IMR-90 (cell line): ENCODE measurements around the gene SYNPR. TPM values are rescaled to one million over a fixed set of nuclear protein-coding genes. Genes with fewer than 3 reads are reported as not detected.

Experiments used
- ATAC-seq: fragments of 200-7000 bp; cut with Tn5 transposase; 2 replicates; pipeline ENCODE4 v1.9.1; 2020; ENCODE audit warnings: low read depth, mild to moderate bottlenecking, moderate library complexity
- BruUV-seq: library from RNA; stranded (reverse); fragments of 400-500 nt; replicated peaks from 2 replicates; lab custom pipeline; 2021; lab: Mats Ljungman, UMichigan
- CTCF ChIA-PET: fragments of 300-600 bp; formaldehyde crosslinking; extraction: SDS; loops from one replicate; lab custom pipeline; 2021; ENCODE audit warnings: antibody characterized with exemption; lab: Yijun Ruan, JAX
- POLR2A ChIA-PET: fragments of 300-600 bp; sonication (Branson Sonifier 250); formaldehyde crosslinking; loops from one replicate; lab custom pipeline; 2022; ENCODE audit warnings: antibody characterized with exemption; ENCODE audit not compliant: unreplicated experiment; lab: Charles Lee
- DNase-seq: peaks from one replicate; pipeline ENCODE4 v3.0.0; 2013
- H2AFZ ChIP-seq: replicated peaks from 2 replicates; pipeline ENCODE3; 2013; ENCODE audit warnings: low read length, mild to moderate bottlenecking; ENCODE audit not compliant: poor library complexity
- H2AK5ac ChIP-seq: 2 replicates; pipeline ENCODE4 v1.6.1; 2013; ENCODE audit warnings: low read depth, low read length, inconsistent platforms
- H2AK9ac ChIP-seq: replicated peaks from 2 replicates; pipeline ENCODE3; 2013; ENCODE audit warnings: mild to moderate bottlenecking, low read depth, low read length, moderate library complexity; ENCODE audit not compliant: poor library complexity
- H2BK120ac ChIP-seq: 2 replicates; pipeline ENCODE4 v1.6.1; 2013; ENCODE audit warnings: low read depth, low read length, inconsistent platforms
- H2BK15ac ChIP-seq: 3 replicates; pipeline ENCODE4 v1.6.1; 2013; ENCODE audit warnings: low read depth, low read length, inconsistent platforms
- H2BK20ac ChIP-seq: 2 replicates; pipeline ENCODE4 v1.6.1; 2013; ENCODE audit warnings: low read depth, mild to moderate bottlenecking, inconsistent platforms, low read length, moderate library complexity
- H2BK5ac ChIP-seq: 2 replicates; pipeline ENCODE4 v1.6.1; 2013; ENCODE audit warnings: mild to moderate bottlenecking, low read depth, low read length, inconsistent platforms; ENCODE audit not compliant: poor library complexity, severe bottlenecking
- H3K14ac ChIP-seq: replicated peaks from 2 replicates; pipeline ENCODE4 v1.6.1; 2013; ENCODE audit warnings: low read depth, low read length, inconsistent platforms
- H3K18ac ChIP-seq: 2 replicates; pipeline ENCODE4 v1.6.1; 2013; ENCODE audit warnings: low read depth, low read length, control low read depth
- H3K23ac ChIP-seq: 2 replicates; pipeline ENCODE4 v1.6.1; 2013; ENCODE audit warnings: low read depth, low read length, inconsistent platforms
- H3K27ac ChIP-seq: 2 replicates; pipeline ENCODE4 v1.5.1; 2013; ENCODE audit warnings: mild to moderate bottlenecking, control low read depth, low read length; ENCODE audit not compliant: insufficient read depth
- H3K27me3 ChIP-seq: 2 replicates; pipeline ENCODE4 v1.6.1; 2013; ENCODE audit warnings: low read length; ENCODE audit not compliant: control insufficient read depth, insufficient read depth
- H3K36me3 ChIP-seq: 2 replicates; pipeline ENCODE4 v1.6.1; 2013; ENCODE audit warnings: low read length, mixed read lengths; ENCODE audit not compliant: control insufficient read depth, insufficient read depth
- H3K4ac ChIP-seq: 2 replicates; pipeline ENCODE4 v1.6.1; 2013; ENCODE audit warnings: low read depth, low read length, inconsistent platforms
- H3K4me1 ChIP-seq: 2 replicates; pipeline ENCODE4 v1.6.1; 2013; ENCODE audit warnings: low read length, mixed read lengths; ENCODE audit not compliant: control insufficient read depth, insufficient read depth
- H3K4me2 ChIP-seq: 2 replicates; pipeline ENCODE4 v1.6.1; 2013; ENCODE audit warnings: low read depth, mild to moderate bottlenecking, control low read depth, low read length, moderate library complexity
- H3K4me3 ChIP-seq: 2 replicates; pipeline ENCODE4 v1.5.1; 2013; ENCODE audit warnings: low read depth, mild to moderate bottlenecking, control low read depth, low read length, moderate library complexity; ENCODE audit not compliant: insufficient read depth
- H3K56ac ChIP-seq: 2 replicates; pipeline ENCODE4 v1.6.1; 2013; ENCODE audit warnings: low read length, inconsistent platforms; ENCODE audit not compliant: insufficient read depth; ENCODE audit errors: extremely low read depth
- H3K79me1 ChIP-seq, 2 experiments: 2 replicates each; pipeline ENCODE4 v1.6.1; 2013; ENCODE audit warnings: low read length in 2 of 2, inconsistent platforms in 1 of 2, low read depth in 1 of 2
- H3K9ac ChIP-seq: 2 replicates; pipeline ENCODE4 v1.6.1; 2013; ENCODE audit warnings: low read depth, low read length, control low read depth
- H3K9me1 ChIP-seq: 2 replicates; pipeline ENCODE4 v1.6.1; 2013; ENCODE audit warnings: low read length, inconsistent platforms; ENCODE audit not compliant: insufficient read depth
- H3K9me3 ChIP-seq: 2 replicates; pipeline ENCODE4 v1.6.1; 2013; ENCODE audit warnings: low read length; ENCODE audit not compliant: control insufficient read depth, insufficient read depth
- H4K20me1 ChIP-seq: 2 replicates; pipeline ENCODE4 v1.6.1; 2013; ENCODE audit warnings: low read length, inconsistent platforms; ENCODE audit not compliant: insufficient read depth
- H4K5ac ChIP-seq: 2 replicates; pipeline ENCODE4 v1.6.1; 2013; ENCODE audit warnings: mild to moderate bottlenecking, low read depth, low read length, control low read depth
- H4K8ac ChIP-seq, 2 experiments: 2 replicates each; pipeline ENCODE4 v1.6.1; 2013; ENCODE audit warnings: low read depth in 2 of 2, low read length in 2 of 2, control low read depth in 1 of 2, inconsistent platforms in 1 of 2
- H4K91ac ChIP-seq: 2 replicates; pipeline ENCODE4 v1.6.1; 2013; ENCODE audit warnings: low read depth, low read length, inconsistent platforms; ENCODE audit not compliant: insufficient read depth
- BHLHE40 ChIP-seq: fragments of 150-350 bp; IDR thresholded peaks from 2 replicates; pipeline ENCODE4 v1.6.1; 2016; ENCODE audit warnings: mild to moderate bottlenecking, low read depth, low read length
- CEBPB ChIP-seq: IDR thresholded peaks from 2 replicates; pipeline ENCODE4 v1.6.1; 2012; ENCODE audit warnings: low read depth, low read length, improper control_type of control experiment
- CHD1 ChIP-seq: IDR thresholded peaks from 2 replicates; pipeline ENCODE4 v1.6.1; 2012; ENCODE audit warnings: low read depth, low read length, improper control_type of control experiment
- FOS ChIP-seq: fragments of 150-350 bp; IDR thresholded peaks from 2 replicates; pipeline ENCODE4 v1.6.1; 2016; ENCODE audit warnings: low read depth, low read length
- MAFK ChIP-seq: IDR thresholded peaks from 2 replicates; pipeline ENCODE4 v1.6.1; 2012; ENCODE audit warnings: low read depth, low read length, improper control_type of control experiment
- MAZ ChIP-seq: IDR thresholded peaks from 2 replicates; pipeline ENCODE4 v1.6.1; 2012; ENCODE audit warnings: low read depth, mild to moderate bottlenecking, low read length, improper control_type of control experiment, moderate library complexity, borderline replicate concordance
- MXI1 ChIP-seq: IDR thresholded peaks from 2 replicates; pipeline ENCODE4 v1.6.1; 2012; ENCODE audit warnings: low read depth, mild to moderate bottlenecking, low read length, moderate library complexity, borderline replicate concordance
- NFE2L2 ChIP-seq: fragments of 150-350 bp; IDR thresholded peaks from 2 replicates; pipeline ENCODE4 v1.6.1; 2016; ENCODE audit warnings: low read depth, mild to moderate bottlenecking, low read length
- POLR2A ChIP-seq: IDR thresholded peaks from 2 replicates; pipeline ENCODE4 v1.6.1; 2012; ENCODE audit warnings: mild to moderate bottlenecking, low read depth, low read length
- RAD21 ChIP-seq: IDR thresholded peaks from 2 replicates; pipeline ENCODE4 v1.6.1; 2012; ENCODE audit warnings: low read length, improper control_type of control experiment
- RCOR1 ChIP-seq: IDR thresholded peaks from 2 replicates; pipeline ENCODE4 v1.6.1; 2012; ENCODE audit warnings: mild to moderate bottlenecking, low read length, improper control_type of control experiment; ENCODE audit not compliant: insufficient replicate concordance
- RFX5 ChIP-seq: IDR thresholded peaks from 2 replicates; pipeline ENCODE4 v1.8.0; 2012; ENCODE audit warnings: low read depth, mild to moderate bottlenecking, low read length, moderate library complexity
- SMC3 ChIP-seq: fragments of 150-350 bp; IDR thresholded peaks from 2 replicates; pipeline ENCODE4 v1.6.1; 2016; ENCODE audit warnings: low read depth, mild to moderate bottlenecking, antibody characterized with exemption, low read length, moderate library complexity
- WGBS, 2 experiments: methylation state at CpG; one replicate each; pipeline versions ENCODE4 v1.1.5 to v1.1.7; 2013; ENCODE audit warnings: missing lambda C conversion rate in 2 of 2; ENCODE audit not compliant: insufficient read length in 1 of 2; ENCODE audit errors: extremely low coverage in 2 of 2; 5-methylcytosine and 5-hydroxymethylcytosine counted together
- dilution Hi-C: fragments of 300-500 bp; cut with HindIII; formaldehyde crosslinking; loops from one replicate; pipeline ENCODE4 v1.14.3; 2018; ENCODE audit warnings: low sequenced_read_pairs; ENCODE audit not compliant: unreplicated experiment
- in situ Hi-C: fragments of 300-500 bp; cut with MboI; formaldehyde crosslinking; loops from 3 replicates; pipeline ENCODE4 v1.14.3; 2019; ENCODE audit warnings: low sequenced_read_pairs, inconsistent platforms, mixed read lengths
- intact Hi-C: fragments of 100-400 bp; cut with micrococcal nuclease; formaldehyde crosslinking; loops from 2 replicates; pipeline ENCODE4 v1.10.0; 2022
- polyA plus RNA-seq, 3 experiments: library from polyadenylated mRNA; depleted of rRNA; stranded (reverse); fragments of >200 nt; gene quantifications; 2 replicates each; pipeline ENCODE4 v1.2.3, GENCODE V29; 2012; ENCODE audit warnings: low replicate concordance in 1 of 3
- total RNA-seq: library from RNA; depleted of rRNA; stranded (reverse); fragments of >200 nt; gene quantifications from 2 replicates; pipeline ENCODE4 v1.2.3, GENCODE V29; 2012
- TF ChIP-seq, protein P1 (sequence below): fragments of 150-350 bp; IDR thresholded peaks from 2 replicates; pipeline ENCODE4 v1.6.1; 2017; ENCODE audit warnings: mild to moderate bottlenecking, antibody characterized with exemption, low read length, low read depth
- TF ChIP-seq, protein P2 (sequence below): fragments of 150-350 bp; IDR thresholded peaks from 2 replicates; pipeline ENCODE4 v1.6.1; 2016; ENCODE audit warnings: low read depth, mild to moderate bottlenecking, low read length, moderate library complexity, borderline replicate concordance
- TF ChIP-seq, protein P3 (sequence below): conservative IDR thresholded peaks from 2 replicates; pipeline ENCODE4 v1.5.1; 2012; ENCODE audit warnings: mild to moderate bottlenecking, low read depth, low read length, improper control_type of control experiment

Gene SYNPR
- total and polyA plus RNA-seq, 2 of the 4 experiments (the other 2 are of a cell fraction), result not detected

DNA sequence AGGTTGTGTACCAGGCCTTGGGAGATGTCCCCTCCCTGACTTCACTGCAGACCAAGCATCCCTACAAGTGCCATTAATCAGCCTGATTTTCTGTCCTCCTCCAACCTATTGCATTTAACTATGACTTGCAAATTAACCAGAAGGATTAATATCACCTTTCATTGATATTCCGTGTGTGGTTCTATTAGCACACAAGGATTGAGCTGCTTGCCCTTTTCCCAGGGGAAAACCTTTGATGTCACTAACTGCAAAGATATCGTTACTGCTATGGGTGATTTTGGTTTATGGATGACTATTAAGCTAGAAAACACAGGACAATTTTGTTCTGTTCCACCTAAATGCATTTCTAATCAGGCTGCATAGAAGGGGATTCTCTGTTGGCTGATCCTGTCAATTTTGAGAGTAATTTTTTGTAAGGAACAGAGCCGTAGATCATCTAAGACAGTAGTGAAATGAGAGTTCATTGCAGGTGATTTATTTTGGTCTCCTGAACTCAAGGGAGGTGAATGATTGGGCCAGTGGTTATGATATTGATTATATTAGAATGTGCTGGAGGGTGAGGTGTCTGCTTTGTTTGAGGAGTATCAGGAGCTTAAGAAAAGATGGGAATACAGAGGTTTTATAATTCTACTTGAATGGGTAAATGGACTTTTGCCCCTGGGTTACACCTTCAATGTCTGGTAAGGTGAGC is 196.9 kb downstream of the SYNPR start:
- Histone ChIP-seq H2BK15ac (no peak overlapping the region), H3K4ac (no peak overlapping the region), H2AK9ac (no peak overlapping the region), H3K27me3 (no peaks in the 10 kb centered on the region), H3K9me3 (no peaks in the 10 kb centered on the region), H2BK5ac (no peak overlapping the region), H3K23ac (no peak overlapping the region), H2BK120ac (no peak overlapping the region), H3K27ac (no peak overlapping the region), H2AFZ (no peak overlapping the region), H3K36me3 (no peaks in the 10 kb centered on the region), H2AK5ac (no peak overlapping the region), H4K20me1 (no peaks in the 10 kb centered on the region), H3K9ac (no peak overlapping the region), H2BK20ac (no peak overlapping the region), H3K79me1 (no peaks in the 10 kb centered on the region), H3K4me3 (no peak overlapping the region), H3K4me2 (no peak overlapping the region), H4K8ac (no peak overlapping the region), H3K4me1 (no peaks in the 10 kb centered on the region), H3K18ac (no peak overlapping the region), H3K9me1 (no peaks in the 10 kb centered on the region), H4K5ac (no peak overlapping the region), H3K56ac (no peak overlapping the region), H4K91ac (no peak overlapping the region), H3K14ac (no peak overlapping the region)
- DNase-seq (no peak), ATAC-seq (no peak)
- ChIA-PET CTCF (no interaction called here), POLR2A (no interaction called here)
- BruUV-seq, result no TSS peak
- in situ Hi-C loops, result no loop called here
- intact Hi-C loops, result no loop called here
- dilution Hi-C loops, result no loop called here
- 80% methylated on average over 1 of the region's 3 CpGs; no CpG with 5 or more reads in 1 of the 2 experiments for WGBS, 2 experiments
- TF ChIP-seq BHLHE40 (no peak), MAZ (no peak), SMC3 (no peak), RAD21 (no peak), POLR2A (no peak), NFE2L2 (no peak), RCOR1 (no peak), CEBPB (no peak), RFX5 (no peak), MAFK (no peak), MXI1 (no peak), FOS (no peak), CHD1 (no peak)
- TF ChIP-seq, protein P1, sequence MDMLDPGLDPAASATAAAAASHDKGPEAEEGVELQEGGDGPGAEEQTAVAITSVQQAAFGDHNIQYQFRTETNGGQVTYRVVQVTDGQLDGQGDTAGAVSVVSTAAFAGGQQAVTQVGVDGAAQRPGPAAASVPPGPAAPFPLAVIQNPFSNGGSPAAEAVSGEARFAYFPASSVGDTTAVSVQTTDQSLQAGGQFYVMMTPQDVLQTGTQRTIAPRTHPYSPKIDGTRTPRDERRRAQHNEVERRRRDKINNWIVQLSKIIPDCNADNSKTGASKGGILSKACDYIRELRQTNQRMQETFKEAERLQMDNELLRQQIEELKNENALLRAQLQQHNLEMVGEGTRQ, result no peak
- TF ChIP-seq, protein P2, sequence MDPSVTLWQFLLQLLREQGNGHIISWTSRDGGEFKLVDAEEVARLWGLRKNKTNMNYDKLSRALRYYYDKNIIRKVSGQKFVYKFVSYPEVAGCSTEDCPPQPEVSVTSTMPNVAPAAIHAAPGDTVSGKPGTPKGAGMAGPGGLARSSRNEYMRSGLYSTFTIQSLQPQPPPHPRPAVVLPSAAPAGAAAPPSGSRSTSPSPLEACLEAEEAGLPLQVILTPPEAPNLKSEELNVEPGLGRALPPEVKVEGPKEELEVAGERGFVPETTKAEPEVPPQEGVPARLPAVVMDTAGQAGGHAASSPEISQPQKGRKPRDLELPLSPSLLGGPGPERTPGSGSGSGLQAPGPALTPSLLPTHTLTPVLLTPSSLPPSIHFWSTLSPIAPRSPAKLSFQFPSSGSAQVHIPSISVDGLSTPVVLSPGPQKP, result no peak
- TF ChIP-seq, protein P3, sequence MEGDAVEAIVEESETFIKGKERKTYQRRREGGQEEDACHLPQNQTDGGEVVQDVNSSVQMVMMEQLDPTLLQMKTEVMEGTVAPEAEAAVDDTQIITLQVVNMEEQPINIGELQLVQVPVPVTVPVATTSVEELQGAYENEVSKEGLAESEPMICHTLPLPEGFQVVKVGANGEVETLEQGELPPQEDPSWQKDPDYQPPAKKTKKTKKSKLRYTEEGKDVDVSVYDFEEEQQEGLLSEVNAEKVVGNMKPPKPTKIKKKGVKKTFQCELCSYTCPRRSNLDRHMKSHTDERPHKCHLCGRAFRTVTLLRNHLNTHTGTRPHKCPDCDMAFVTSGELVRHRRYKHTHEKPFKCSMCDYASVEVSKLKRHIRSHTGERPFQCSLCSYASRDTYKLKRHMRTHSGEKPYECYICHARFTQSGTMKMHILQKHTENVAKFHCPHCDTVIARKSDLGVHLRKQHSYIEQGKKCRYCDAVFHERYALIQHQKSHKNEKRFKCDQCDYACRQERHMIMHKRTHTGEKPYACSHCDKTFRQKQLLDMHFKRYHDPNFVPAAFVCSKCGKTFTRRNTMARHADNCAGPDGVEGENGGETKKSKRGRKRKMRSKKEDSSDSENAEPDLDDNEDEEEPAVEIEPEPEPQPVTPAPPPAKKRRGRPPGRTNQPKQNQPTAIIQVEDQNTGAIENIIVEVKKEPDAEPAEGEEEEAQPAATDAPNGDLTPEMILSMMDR, result no peak
